HEK293 (cell line): ENCODE results near the gene SLC27A3.
A peak's percentile ranks its signal among the peaks of the same experiment; 100 is the strongest.

ENCODE experiments used
- AEBP2 ChIP-seq: fragments of 450-650 bp; formaldehyde crosslinking; IDR thresholded peaks from 2 replicates; pipeline ENCODE4 v1.5.1; 2016; ENCODE audit warnings: missing biosample characterization, missing genetic modification characterization, borderline replicate concordance
- FEZF1 ChIP-seq: fragments of 450-650 bp; formaldehyde crosslinking; IDR thresholded peaks from 2 replicates; pipeline ENCODE4 v1.5.1; 2016; ENCODE audit warnings: missing biosample characterization, missing genetic modification characterization
- GFI1B ChIP-seq: fragments of 450-650 bp; formaldehyde crosslinking; IDR thresholded peaks from 2 replicates; pipeline ENCODE4 v1.5.1; 2016; ENCODE audit warnings: missing biosample characterization, missing genetic modification characterization
- GLIS2 ChIP-seq: fragments of 450-650 bp; formaldehyde crosslinking; IDR thresholded peaks from 2 replicates; pipeline ENCODE4 v1.5.1; 2016; ENCODE audit warnings: missing biosample characterization, missing genetic modification characterization
- HOXA7 ChIP-seq: sonication (generic); formaldehyde crosslinking; IDR thresholded peaks from 2 replicates; pipeline ENCODE4 v1.8.1; 2022; ENCODE audit warnings: missing genetic modification reagents, borderline replicate concordance
- KLF10 ChIP-seq: fragments of 450-650 bp; IDR thresholded peaks from 2 replicates; pipeline ENCODE4 v1.5.1; 2018; ENCODE audit warnings: missing biosample characterization, mild to moderate bottlenecking, missing genetic modification characterization
- KLF9 ChIP-seq: fragments of 450-650 bp; formaldehyde crosslinking; IDR thresholded peaks from 2 replicates; pipeline ENCODE4 v1.5.1; 2016; ENCODE audit warnings: missing biosample characterization, missing genetic modification characterization, low read depth
- OSR2 ChIP-seq: fragments of 450-650 bp; formaldehyde crosslinking; IDR thresholded peaks from 2 replicates; pipeline ENCODE4 v1.5.1; 2016; ENCODE audit warnings: missing biosample characterization, missing genetic modification characterization
- OVOL3 ChIP-seq: fragments of 450-650 bp; formaldehyde crosslinking; IDR thresholded peaks from 2 replicates; pipeline ENCODE4 v1.5.1; 2016; ENCODE audit warnings: missing biosample characterization, missing genetic modification characterization
- PBX3 ChIP-seq: sonication (generic); formaldehyde crosslinking; IDR thresholded peaks from 2 replicates; pipeline ENCODE4 v1.8.1; 2022; ENCODE audit warnings: mild to moderate bottlenecking, moderate library complexity, missing genetic modification reagents
- SCRT2 ChIP-seq: fragments of 450-650 bp; formaldehyde crosslinking; IDR thresholded peaks from 2 replicates; pipeline ENCODE4 v1.5.1; 2016; ENCODE audit warnings: missing biosample characterization, missing genetic modification characterization
- ZBTB44 ChIP-seq: fragments of 450-650 bp; IDR thresholded peaks from 2 replicates; pipeline ENCODE4 v1.5.1; 2018; ENCODE audit warnings: missing biosample characterization, mild to moderate bottlenecking, missing genetic modification characterization
- ZBTB48 ChIP-seq: fragments of 450-650 bp; formaldehyde crosslinking; IDR thresholded peaks from 2 replicates; pipeline ENCODE4 v1.5.1; 2016; ENCODE audit warnings: missing biosample characterization, missing genetic modification characterization
- ZFP37 ChIP-seq: fragments of 450-650 bp; formaldehyde crosslinking; IDR thresholded peaks from 2 replicates; pipeline ENCODE4 v1.5.1; 2016; ENCODE audit warnings: missing biosample characterization, missing genetic modification characterization
- ZIC2 ChIP-seq: fragments of 450-650 bp; formaldehyde crosslinking; IDR thresholded peaks from 2 replicates; pipeline ENCODE4 v1.5.1; 2016; ENCODE audit warnings: missing biosample characterization, missing genetic modification characterization
- ZNF114 ChIP-seq: fragments of 450-650 bp; formaldehyde crosslinking; IDR thresholded peaks from 2 replicates; pipeline ENCODE4 v1.5.0; 2017; ENCODE audit warnings: missing biosample characterization, missing genetic modification characterization
- ZNF138 ChIP-seq: fragments of 450-650 bp; formaldehyde crosslinking; IDR thresholded peaks from 2 replicates; pipeline ENCODE4 v1.5.1; 2016; ENCODE audit warnings: missing biosample characterization, missing genetic modification characterization, borderline replicate concordance
- ZNF18 ChIP-seq: fragments of 450-650 bp; formaldehyde crosslinking; IDR thresholded peaks from 2 replicates; pipeline ENCODE4 v1.5.1; 2016; ENCODE audit warnings: missing biosample characterization, missing genetic modification characterization
- ZNF184 ChIP-seq: fragments of 450-650 bp; IDR thresholded peaks from 2 replicates; pipeline ENCODE4 v1.5.1; 2018; ENCODE audit warnings: missing biosample characterization, mild to moderate bottlenecking, missing genetic modification characterization
- ZNF23 ChIP-seq: fragments of 450-650 bp; formaldehyde crosslinking; IDR thresholded peaks from 2 replicates; pipeline ENCODE4 v1.5.1; 2016; ENCODE audit warnings: missing biosample characterization, missing genetic modification characterization, borderline replicate concordance
- ZNF341 ChIP-seq: fragments of 450-650 bp; formaldehyde crosslinking; IDR thresholded peaks from 2 replicates; pipeline ENCODE4; 2016; ENCODE audit warnings: low read depth, missing biosample characterization, missing genetic modification characterization
- ZNF366 ChIP-seq: fragments of 450-650 bp; formaldehyde crosslinking; conservative IDR thresholded peaks from 2 replicates; pipeline ENCODE4 v1.5.1; 2016; ENCODE audit warnings: missing biosample characterization, missing genetic modification characterization
- ZNF423 ChIP-seq: fragments of 450-650 bp; formaldehyde crosslinking; IDR thresholded peaks from 2 replicates; pipeline ENCODE4 v1.5.1; 2016; ENCODE audit warnings: missing biosample characterization, missing genetic modification characterization
- ZNF48 ChIP-seq: fragments of 450-650 bp; formaldehyde crosslinking; IDR thresholded peaks from 2 replicates; pipeline ENCODE4 v1.5.1; 2016; ENCODE audit warnings: missing biosample characterization, missing genetic modification characterization
- ZNF488 ChIP-seq: fragments of 450-650 bp; formaldehyde crosslinking; IDR thresholded peaks from 2 replicates; pipeline ENCODE4 v1.5.1; 2016; ENCODE audit warnings: missing biosample characterization, missing genetic modification characterization
- ZNF530 ChIP-seq: fragments of 450-650 bp; formaldehyde crosslinking; IDR thresholded peaks from 2 replicates; pipeline ENCODE4 v1.5.1; 2016; ENCODE audit warnings: low read depth, missing biosample characterization, missing genetic modification characterization
- ZNF777 ChIP-seq: fragments of 450-650 bp; formaldehyde crosslinking; IDR thresholded peaks from 2 replicates; pipeline ENCODE4 v1.5.1; 2017; ENCODE audit warnings: missing biosample characterization, missing genetic modification characterization, borderline replicate concordance
- ZNF785 ChIP-seq: fragments of 450-650 bp; formaldehyde crosslinking; IDR thresholded peaks from 2 replicates; pipeline ENCODE4 v1.5.1; 2016; ENCODE audit warnings: missing biosample characterization, missing genetic modification characterization
- TF ChIP-seq, protein P1 (sequence below): fragments of 450-650 bp; formaldehyde crosslinking; IDR thresholded peaks from 2 replicates; pipeline ENCODE4 v1.5.1; 2017; ENCODE audit warnings: missing biosample characterization, missing genetic modification characterization

SLC27A3 gene

GRCh38 chr1:153775458-153776327 lies 486 bp downstream of the SLC27A3 start (continued):
- TF ChIP-seq ZNF785 (tag by site-specific recombination) (no peak), OSR2 (tag by site-specific recombination) (peak; percentile 99), ZNF341 (tag by site-specific recombination) (peak; percentile 5; the same call in 1 of the 2 replicates), SCRT2 (0 out of 2 replicates have a peak, but pooled peaks have one; percentile 32), ZNF48 (tag by site-specific recombination) (no peak), KLF10 (tag by site-specific recombination) (0 out of 2 replicates have a peak, but pooled peaks have one; percentile 44), ZNF488 (tag by site-specific recombination) (no peak), KLF9 (tag by site-specific recombination) (peak; percentile 92), ZNF18 (tag by site-specific recombination) (no peak), ZNF366 (tag by site-specific recombination) (no peak), PBX3 (CRISPR knock-in tag) (peak; percentile 72; the same call in 1 of the 2 replicates), GLIS2 (tag by site-specific recombination) (peak; percentile 76), ZFP37 (tag by site-specific recombination) (peak; percentile 85), FEZF1 (0 out of 2 replicates have a peak, but pooled peaks have one; percentile 19), ZNF530 (tag by site-specific recombination) (no peak), ZNF423 (tag by site-specific recombination) (peak; percentile 6; the same call in 1 of the 2 replicates), HOXA7 (CRISPR knock-in tag) (no peak), GFI1B (tag by site-specific recombination) (no peak), ZNF138 (tag by site-specific recombination) (no peak), ZNF184 (tag by site-specific recombination) (no peak), ZBTB44 (tag by site-specific recombination) (0 out of 2 replicates have a peak, but pooled peaks have one; percentile 30), ZNF23 (tag by site-specific recombination) (no peak), ZNF777 (tag by site-specific recombination) (peak; percentile 88; the same call in 1 of the 2 replicates), ZBTB48 (tag by site-specific recombination) (peak; percentile 97), ZIC2 (tag by site-specific recombination) (peak; percentile 62), AEBP2 (tag by site-specific recombination) (no peak), OVOL3 (tag by site-specific recombination) (no peak), ZNF114 (no peak)
- TF ChIP-seq, protein P1, sequence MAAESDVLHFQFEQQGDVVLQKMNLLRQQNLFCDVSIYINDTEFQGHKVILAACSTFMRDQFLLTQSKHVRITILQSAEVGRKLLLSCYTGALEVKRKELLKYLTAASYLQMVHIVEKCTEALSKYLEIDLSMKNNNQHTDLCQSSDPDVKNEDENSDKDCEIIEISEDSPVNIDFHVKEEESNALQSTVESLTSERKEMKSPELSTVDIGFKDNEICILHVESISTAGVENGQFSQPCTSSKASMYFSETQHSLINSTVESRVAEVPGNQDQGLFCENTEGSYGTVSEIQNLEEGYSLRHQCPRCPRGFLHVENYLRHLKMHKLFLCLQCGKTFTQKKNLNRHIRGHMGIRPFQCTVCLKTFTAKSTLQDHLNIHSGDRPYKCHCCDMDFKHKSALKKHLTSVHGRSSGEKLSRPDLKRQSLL: peak; percentile 75
